Lower leg skin (tissue), 4 donors: ENCODE measurements around the gene CASP7. TPM values are rescaled to one million over a fixed set of nuclear protein-coding genes. Genes with fewer than 3 reads are reported as not detected.

Experiments used
- DNase-seq, 2 donors: peaks; one replicate each; pipeline ENCODE4 v3.0.0-alpha.2; 2019; ENCODE audit warnings: low spot score in 2 of 2
- H3K4me3 ChIP-seq: fragments of 200-600 bp; sonication (generic); 2 replicates; pipeline ENCODE4 v1.5.1; 2017; ENCODE audit warnings: mild to moderate bottlenecking, low read depth; ENCODE audit not compliant: poor library complexity, severe bottlenecking
- CTCF ChIP-seq, 3 donors: fragments of 450-650 bp; IDR thresholded peaks; one replicate each; pipeline ENCODE4 v1.5.1; 2016; ENCODE audit warnings: antibody characterized with exemption in 3 of 3, mild to moderate bottlenecking in 3 of 3, moderate library complexity in 2 of 3
- POLR2A ChIP-seq, 2 donors: fragments of 450-650 bp; IDR thresholded peaks; one replicate each; pipeline ENCODE4 v1.6.1; 2016 to 2017; ENCODE audit warnings: antibody characterized with exemption in 2 of 2, mild to moderate bottlenecking in 1 of 2, moderate library complexity in 1 of 2
- WGBS, 2 donors: methylation state at CpG; one replicate each; pipeline ENCODE4 v1.1.5; 2018; 5-methylcytosine and 5-hydroxymethylcytosine counted together
- intact Hi-C: fragments of 100-400 bp; cut with DNase I; formaldehyde crosslinking; loops from one replicate; pipeline ENCODE4 v1.15.0; 2023; ENCODE audit warnings: low total_unique reads
- total RNA-seq, 4 donors: library from RNA; depleted of rRNA; stranded (reverse); fragments of >200 nt; gene quantifications; one replicate each; pipeline ENCODE4 v1.1.0, GENCODE V29; 2016

Gene CASP7
- total RNA-seq, 4 donors from 2014 or later, result 18.3 to 30.8 (median 23.5) TPM

GRCh38 chr10:113689057-113689456 is 9.3 kb downstream of the CASP7 start:
- 92 to 98% methylated on average over 1 of the region's 1 CpG for WGBS, 2 donors
- DNase-seq, result no peak
- intact Hi-C loops, result no loop called here
- no peak for TF ChIP-seq CTCF (IDR thresholded peaks at IDR 0.05)
- TF ChIP-seq POLR2A (IDR thresholded peaks at IDR 0.05), result no peak
- H3K4me3 ChIP-seq, result no peak overlapping the region

- intact Hi-C loops, result no loop called here
- H3K4me3 ChIP-seq, result no peak overlapping the region
- DNase-seq, result no peak
- 66 to 81% methylated on average over 3 of the region's 3 CpGs for WGBS, 2 donors
- TF ChIP-seq CTCF (IDR thresholded peaks at IDR 0.05), result no peak
- TF ChIP-seq POLR2A (IDR thresholded peaks at IDR 0.05), result no peak
Measured at GRCh38 chr10:113689574-113689973, 9.9 kb downstream of the CASP7 start.

GRCh38 chr10:113690749-113691148 is 11.0 kb downstream of the CASP7 start:
- WGBS, 2 donors, result 62% methylated on average over 3 of the region's 3 CpGs
- intact Hi-C loops, result no loop called here
- H3K4me3 ChIP-seq, result no peak overlapping the region
- TF ChIP-seq CTCF (IDR thresholded peaks at IDR 0.05), result no peak
- TF ChIP-seq POLR2A (IDR thresholded peaks at IDR 0.05), result no peak
- DNase-seq, result no peak

- intact Hi-C loops, result no loop called here
- no peak for DNase-seq
- no peak overlapping the region for H3K4me3 ChIP-seq
- WGBS, 2 donors, result 82 to 95% methylated on average over 2 of the region's 2 CpGs
- TF ChIP-seq CTCF (IDR thresholded peaks at IDR 0.05), result no peak
Measured at GRCh38 chr10:113691381-113691780, 11.7 kb downstream of the CASP7 start.

- 84 to 99% methylated on average over 6 of the region's 6 CpGs for WGBS, 2 donors
- no peak overlapping the region for H3K4me3 ChIP-seq
- no peak for TF ChIP-seq POLR2A (IDR thresholded peaks at IDR 0.05)
- TF ChIP-seq CTCF (IDR thresholded peaks at IDR 0.05), result no peak
- intact Hi-C loops, result no loop called here
- no peak for DNase-seq
Measured at GRCh38 chr10:113692271-113692670, 12.6 kb downstream of the CASP7 start.

GRCh38 chr10:113693348-113693747 is 13.6 kb downstream of the CASP7 start:
- intact Hi-C loops, result no loop called here
- 92 to 96% methylated on average over 2 of the region's 2 CpGs for WGBS, 2 donors
- TF ChIP-seq POLR2A (IDR thresholded peaks at IDR 0.05) (no peak), CTCF (IDR thresholded peaks at IDR 0.05) (no peak)
- no peak overlapping the region for H3K4me3 ChIP-seq
- no peak for DNase-seq
